Neural crest cell (in vitro differentiated cells): Measurements from ENCODE around the gene SYS1. TPM values are rescaled to one million over a fixed set of nuclear protein-coding genes. Genes with fewer than 3 reads are reported as not detected.

Experiments used
- DNase-seq: peaks from one replicate; pipeline ENCODE4 v3.0.0; 2021; ENCODE audit warnings: low read depth, mixed read lengths, low spot score
- H3K27ac Mint-ChIP-seq: one replicate; pipeline ENCODE4 v1.8.0; 2021; ENCODE audit warnings: mild to moderate bottlenecking, mixed read lengths; ENCODE audit not compliant: unreplicated experiment
- H3K27me3 Mint-ChIP-seq: 2 replicates; pipeline ENCODE4 v1.8.0; 2021; ENCODE audit warnings: low read depth, mild to moderate bottlenecking, mixed read lengths
- H3K36me3 Mint-ChIP-seq: 2 replicates; pipeline ENCODE4 v1.8.0; 2021; ENCODE audit warnings: low read depth, mild to moderate bottlenecking, mixed read lengths
- H3K4me1 Mint-ChIP-seq: 2 replicates; pipeline ENCODE4 v1.8.0; 2021; ENCODE audit warnings: mixed read lengths
- H3K4me3 Mint-ChIP-seq: one replicate; pipeline ENCODE4 v1.8.0; 2021; ENCODE audit warnings: mild to moderate bottlenecking, mixed read lengths
- H3K9me3 Mint-ChIP-seq: 2 replicates; pipeline ENCODE4 v1.8.0; 2021; ENCODE audit warnings: mixed read lengths
- total RNA-seq: library from RNA; stranded (reverse); gene quantifications from 2 replicates; pipeline ENCODE4 v1.2.1, GENCODE V29; 2021
- TF ChIP-seq, protein P1 (sequence below): fragments of 200-600 bp; sonication (generic); conservative IDR thresholded peaks from 2 replicates; pipeline ENCODE4 v1.5.0; 2021; ENCODE audit warnings: antibody characterized with exemption, mild to moderate bottlenecking

SYS1 gene
- total RNA-seq, 1 donor from 2014 or later: 24.6 TPM

DNA sequence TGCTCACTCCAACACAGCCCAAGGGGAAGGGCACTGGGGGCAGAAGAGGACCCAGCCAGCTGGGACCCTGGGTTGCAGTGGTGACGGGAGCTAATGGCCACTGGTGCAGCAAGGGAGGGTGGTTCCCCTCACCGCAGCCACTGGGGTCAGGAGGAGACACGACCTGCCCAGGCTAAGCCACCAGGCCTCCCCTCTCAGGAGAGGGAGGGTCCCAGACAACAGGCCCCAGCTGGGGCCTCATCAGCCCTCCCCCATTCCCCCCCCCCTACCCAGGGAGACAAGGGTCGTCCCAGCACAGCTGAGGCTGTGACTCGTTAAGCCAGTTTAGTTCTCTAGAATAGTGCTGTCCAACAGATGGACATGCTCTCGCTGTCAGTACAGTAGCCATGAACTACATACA is 37.6 kb upstream of the SYS1 start:
- TF ChIP-seq, protein P1, sequence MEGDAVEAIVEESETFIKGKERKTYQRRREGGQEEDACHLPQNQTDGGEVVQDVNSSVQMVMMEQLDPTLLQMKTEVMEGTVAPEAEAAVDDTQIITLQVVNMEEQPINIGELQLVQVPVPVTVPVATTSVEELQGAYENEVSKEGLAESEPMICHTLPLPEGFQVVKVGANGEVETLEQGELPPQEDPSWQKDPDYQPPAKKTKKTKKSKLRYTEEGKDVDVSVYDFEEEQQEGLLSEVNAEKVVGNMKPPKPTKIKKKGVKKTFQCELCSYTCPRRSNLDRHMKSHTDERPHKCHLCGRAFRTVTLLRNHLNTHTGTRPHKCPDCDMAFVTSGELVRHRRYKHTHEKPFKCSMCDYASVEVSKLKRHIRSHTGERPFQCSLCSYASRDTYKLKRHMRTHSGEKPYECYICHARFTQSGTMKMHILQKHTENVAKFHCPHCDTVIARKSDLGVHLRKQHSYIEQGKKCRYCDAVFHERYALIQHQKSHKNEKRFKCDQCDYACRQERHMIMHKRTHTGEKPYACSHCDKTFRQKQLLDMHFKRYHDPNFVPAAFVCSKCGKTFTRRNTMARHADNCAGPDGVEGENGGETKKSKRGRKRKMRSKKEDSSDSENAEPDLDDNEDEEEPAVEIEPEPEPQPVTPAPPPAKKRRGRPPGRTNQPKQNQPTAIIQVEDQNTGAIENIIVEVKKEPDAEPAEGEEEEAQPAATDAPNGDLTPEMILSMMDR: no peak
- Mint-ChIP-seq H3K4me1 (no peaks in the 10 kb centered on the region), H3K4me3 (no peak overlapping the region), H3K36me3 (no peaks in the 10 kb centered on the region), H3K9me3 (no peaks in the 10 kb centered on the region), H3K27ac (no peak overlapping the region), H3K27me3 (no peaks in the 10 kb centered on the region)
- DNase-seq: no peak

DNA sequence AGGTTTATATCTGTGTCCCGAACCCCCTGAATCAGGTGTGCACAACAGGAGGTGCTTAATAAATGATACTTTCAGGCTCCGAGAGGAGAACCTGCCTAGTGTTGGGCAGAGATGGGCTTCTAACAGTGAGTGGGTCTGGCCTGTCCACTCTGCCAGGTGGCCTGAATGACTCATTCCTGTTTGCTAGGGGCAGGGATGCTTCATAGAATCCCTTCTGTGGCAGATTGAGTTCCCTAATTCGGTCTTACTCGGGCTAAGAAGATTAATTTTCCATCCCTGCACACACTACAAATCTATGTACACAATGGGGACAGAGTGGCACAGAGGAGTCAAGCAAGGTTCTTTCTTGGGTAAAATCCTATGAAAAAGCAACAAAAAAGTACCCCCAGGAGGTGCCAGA is 34.5 kb upstream of the SYS1 start:
- H3K4me3 Mint-ChIP-seq: no peak overlapping the region
- H3K27me3 Mint-ChIP-seq: no peaks in the 10 kb centered on the region
- H3K4me1 Mint-ChIP-seq: no peaks in the 10 kb centered on the region
- no peaks in the 10 kb centered on the region for H3K36me3 Mint-ChIP-seq
- no peak overlapping the region for H3K27ac Mint-ChIP-seq
- TF ChIP-seq, protein P1: no peak
- no peaks in the 10 kb centered on the region for H3K9me3 Mint-ChIP-seq
- DNase-seq: no peak

DNA sequence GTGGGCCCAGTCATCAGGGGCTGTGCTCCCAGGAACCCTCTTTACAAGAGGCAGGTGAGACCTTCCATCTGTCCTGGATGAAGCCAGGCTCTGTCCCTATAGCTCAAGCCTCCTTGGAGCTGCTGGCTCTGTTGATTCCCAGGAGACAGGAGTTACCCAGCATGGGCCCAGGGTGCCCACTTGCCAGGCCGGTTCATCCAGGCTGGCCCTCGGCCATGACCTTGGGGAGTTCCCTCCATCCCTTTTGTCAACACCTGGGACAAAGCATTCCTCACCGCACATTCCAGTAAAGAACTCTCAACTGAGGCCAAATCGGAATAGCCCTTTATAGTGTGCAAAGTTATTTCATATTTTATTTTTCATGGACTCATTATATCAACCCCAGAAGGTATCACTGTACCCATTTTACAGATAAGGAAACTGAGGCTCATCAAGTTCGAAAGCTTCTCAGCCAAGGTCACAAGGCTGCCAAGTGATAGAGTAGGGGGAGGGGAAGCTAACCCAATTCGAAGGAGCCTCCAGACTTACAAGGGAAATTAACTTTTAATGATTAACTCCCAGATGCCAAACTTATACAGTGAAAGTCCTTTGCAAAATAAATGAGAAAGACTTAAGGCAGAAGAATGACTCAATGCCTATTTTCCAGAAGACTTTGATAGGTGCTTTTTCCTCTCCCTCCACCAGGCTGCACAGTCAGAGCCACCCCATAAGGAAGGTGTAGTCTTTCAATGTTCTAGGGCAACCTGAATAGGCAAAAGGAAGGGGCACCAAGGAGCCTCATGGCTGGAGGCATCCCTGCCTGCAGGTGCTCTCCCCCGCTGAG is 33.2 kb upstream of the SYS1 start:
- H3K4me3 Mint-ChIP-seq: no peak overlapping the region
- no peaks in the 10 kb centered on the region for H3K36me3 Mint-ChIP-seq
- no peaks in the 10 kb centered on the region for H3K4me1 Mint-ChIP-seq
- DNase-seq: no peak
- H3K9me3 Mint-ChIP-seq: no peaks in the 10 kb centered on the region
- TF ChIP-seq, protein P1: no peak
- H3K27ac Mint-ChIP-seq: no peak overlapping the region
- H3K27me3 Mint-ChIP-seq: no peaks in the 10 kb centered on the region

DNA sequence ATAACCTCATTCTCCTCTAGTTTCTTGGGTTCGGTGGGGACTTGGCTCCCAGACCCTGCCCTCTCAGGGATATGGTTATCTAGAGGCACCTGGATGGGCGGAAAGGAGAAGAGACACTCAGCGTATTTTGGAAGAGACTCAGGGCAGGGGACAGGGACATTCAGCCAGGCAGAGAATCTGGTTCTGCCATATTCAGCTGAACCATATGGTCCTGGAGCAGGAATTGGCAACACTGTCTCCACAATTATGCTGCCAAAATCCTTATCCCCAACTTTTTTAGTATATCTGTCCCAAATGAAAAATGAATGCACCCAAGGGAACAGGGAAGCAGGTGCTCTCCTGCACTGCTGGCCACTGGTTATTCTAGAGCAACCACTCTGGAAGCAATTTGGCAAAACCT is 32.5 kb upstream of the SYS1 start:
- Mint-ChIP-seq H3K27ac (no peak overlapping the region), H3K36me3 (no peaks in the 10 kb centered on the region)
- no peak for DNase-seq

DNA sequence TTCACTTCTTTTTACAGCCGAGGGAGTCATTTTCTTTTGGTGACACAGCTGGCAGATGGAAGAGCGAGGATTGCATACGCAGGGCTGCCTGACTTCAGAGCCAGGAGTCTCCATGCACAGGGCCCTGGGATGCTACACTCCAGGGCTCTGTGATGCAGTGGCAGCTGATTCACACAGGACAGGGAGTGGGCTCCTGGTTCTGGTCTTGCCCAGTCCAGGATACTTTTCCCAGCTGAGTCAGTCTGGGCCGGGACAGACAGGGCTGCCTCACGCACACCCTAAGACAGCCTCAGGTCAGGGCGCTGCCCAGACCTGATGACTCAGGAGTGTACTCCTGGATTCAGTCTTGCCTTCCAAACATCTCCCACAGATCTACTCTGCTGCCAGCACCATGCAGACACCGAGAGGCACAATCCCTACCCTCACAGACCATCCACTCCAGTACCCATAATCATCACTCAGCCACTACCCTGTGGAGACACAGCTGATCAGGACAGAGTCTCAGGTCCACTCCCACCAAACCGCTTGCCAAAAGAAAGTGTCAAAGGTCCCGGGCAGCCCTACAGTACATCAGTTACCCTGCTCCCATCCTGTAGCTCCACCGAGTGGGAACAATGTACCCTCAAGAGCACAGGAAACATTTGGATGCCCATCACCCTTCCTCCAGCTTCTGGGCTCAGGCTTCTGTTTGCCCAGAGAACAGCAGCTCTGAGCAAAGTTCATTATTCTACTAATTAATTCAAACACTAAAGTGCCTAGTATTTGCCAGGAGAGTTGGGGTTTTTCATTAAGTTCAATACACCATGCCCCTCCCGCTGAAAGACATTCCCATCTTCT is 26.2 kb upstream of the SYS1 start:
- Mint-ChIP-seq H3K4me3 (no peak overlapping the region), H3K4me1 (peaks cover 11% of the 10 kb centered on the region)
- TF ChIP-seq, protein P1: no peak

More for the DNA sequence above, 32.5 kb upstream of the SYS1 start:
- H3K4me1 Mint-ChIP-seq: no peaks in the 10 kb centered on the region
- no peaks in the 10 kb centered on the region for H3K9me3 Mint-ChIP-seq
- no peak overlapping the region for H3K4me3 Mint-ChIP-seq
- H3K27me3 Mint-ChIP-seq: no peaks in the 10 kb centered on the region
- TF ChIP-seq, protein P1: no peak

More for the DNA sequence above, 26.2 kb upstream of the SYS1 start:
- Mint-ChIP-seq H3K36me3 (no peaks in the 10 kb centered on the region), H3K27me3 (no peaks in the 10 kb centered on the region), H3K9me3 (no peaks in the 10 kb centered on the region), H3K27ac (peak overlapping the region; percentile 48)
- no peak for DNase-seq
